ENCODE data around the gene FXYD4.

The FXYD4 gene

DNA sequence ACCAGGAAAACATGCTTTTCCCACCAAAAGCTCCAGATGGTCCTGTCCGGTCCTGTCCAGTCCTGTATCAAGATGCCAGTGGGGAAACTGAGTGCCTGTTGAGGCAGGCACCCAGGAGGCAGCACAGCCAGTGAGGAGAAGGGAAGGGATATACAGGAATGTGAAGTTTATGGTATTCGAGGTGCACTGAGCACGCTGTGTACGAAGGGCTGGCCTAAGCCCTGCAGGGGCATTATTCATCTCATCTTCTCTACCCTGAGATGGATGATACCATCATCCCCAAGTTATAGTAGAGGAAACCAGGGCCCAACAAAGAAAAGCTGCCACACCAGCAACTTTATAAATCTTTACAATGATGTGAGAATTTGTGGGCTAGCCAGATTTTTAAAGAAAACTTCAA, 23.4 kb upstream of the FXYD4 start:
- no peak for DNase-seq

DNA sequence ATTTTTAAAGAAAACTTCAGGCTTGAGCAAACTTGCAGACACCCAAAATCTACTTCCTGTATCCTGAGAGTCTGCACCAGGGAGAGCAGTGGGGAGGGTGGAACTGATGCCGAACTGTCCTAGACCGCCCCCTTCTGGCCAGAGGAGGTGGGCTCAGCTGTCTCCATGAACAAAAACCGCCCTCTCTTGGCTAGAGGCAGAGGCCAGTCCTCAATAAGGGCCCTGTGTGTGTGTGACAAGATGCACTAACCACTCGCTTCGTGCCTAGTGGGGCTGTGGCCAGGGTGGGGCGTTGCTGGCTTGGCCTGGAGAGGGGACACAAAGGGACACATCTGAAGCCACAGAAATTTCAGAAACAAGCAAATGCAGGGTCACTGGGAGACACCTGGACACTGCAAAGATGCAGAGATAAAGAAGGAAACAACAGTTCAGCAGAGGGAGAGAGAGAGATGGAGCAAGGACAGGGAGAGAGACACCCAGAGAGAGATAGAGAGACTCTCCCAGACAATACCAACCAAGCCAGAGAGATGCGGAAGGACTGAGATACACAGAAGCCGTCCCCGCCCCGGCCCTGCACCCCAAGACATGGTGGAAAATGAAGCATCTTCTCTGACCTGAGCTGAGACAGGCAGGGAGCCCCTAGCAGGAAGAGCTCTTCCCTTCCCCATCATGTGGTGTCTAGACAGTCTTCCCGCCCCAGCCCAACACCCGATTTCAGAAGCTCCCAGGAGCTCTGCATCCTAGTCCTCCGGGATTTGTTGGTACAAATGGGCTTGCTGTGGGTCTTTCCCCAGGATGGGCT, 22.7 kb upstream of the FXYD4 start:
- peak; percentile 96 for DNase-seq

DNA sequence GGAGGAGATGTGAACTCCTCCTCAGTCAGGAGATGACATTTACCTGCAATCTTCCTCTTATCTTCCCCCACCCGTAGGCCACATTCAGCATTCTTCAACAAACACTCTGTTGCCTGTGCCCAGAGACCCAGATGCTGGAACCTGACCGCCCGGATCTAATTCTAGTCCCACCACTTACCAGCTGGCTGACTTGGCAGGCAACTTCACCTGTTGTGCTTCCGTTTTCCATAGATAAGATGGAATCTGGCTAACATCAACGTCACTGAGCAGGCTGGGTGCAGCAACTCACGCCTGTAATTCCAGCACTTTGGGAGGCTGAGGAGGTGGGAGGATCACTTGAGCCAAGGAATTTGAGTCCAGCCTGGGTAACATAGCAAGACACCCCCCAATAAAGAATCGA, 21.3 kb upstream of the FXYD4 start:
- DNase-seq = no peak

- no peak for DNase-seq
Measured at GRCh38 chr10:43350686-43351085, 20.8 kb upstream of the FXYD4 start.

- DNase-seq = no peak
Measured at GRCh38 chr10:43351301-43351700, 20.1 kb upstream of the FXYD4 start.

GRCh38 chr10:43352951-43353350, 18.5 kb upstream of the FXYD4 start:
- DNase-seq = no peak

DNA sequence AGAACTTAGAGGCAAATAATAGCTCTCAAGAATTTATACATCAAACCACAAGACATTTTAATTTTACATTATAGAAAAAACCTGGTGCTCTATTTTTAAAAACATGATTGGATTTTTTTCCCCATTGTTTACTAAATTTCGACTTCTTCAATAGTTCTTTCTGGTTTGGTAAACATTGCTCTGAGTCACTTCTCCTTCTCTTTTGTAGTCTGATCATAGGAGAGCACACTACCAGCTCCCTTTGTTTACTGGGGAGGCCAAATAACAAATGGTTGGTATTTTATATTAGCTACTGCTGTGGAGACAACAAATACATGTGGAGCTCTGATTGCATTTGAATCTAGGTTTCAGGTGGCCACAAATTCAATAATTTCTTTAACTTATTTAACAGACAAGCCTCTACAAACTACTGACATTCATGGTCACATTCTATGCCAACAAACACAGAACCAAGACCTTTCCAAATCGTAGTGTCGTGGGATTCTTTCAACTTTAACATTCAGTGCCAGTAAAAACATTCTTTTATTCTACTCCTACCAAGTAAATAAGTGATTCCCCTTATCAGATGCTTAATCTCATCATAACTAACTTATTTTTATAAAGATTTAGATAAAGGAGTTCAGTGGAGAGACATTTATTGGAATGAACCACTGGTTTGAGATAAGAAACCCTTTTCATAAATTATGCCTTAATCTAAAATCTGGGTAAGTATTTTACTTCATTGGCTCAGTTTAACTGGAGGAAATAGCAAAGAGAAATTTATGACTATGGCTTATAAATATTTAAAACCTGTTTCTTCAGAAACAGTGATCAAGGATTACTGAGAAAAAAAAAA, 17.7 kb upstream of the FXYD4 start:
- no peak for DNase-seq

DNA sequence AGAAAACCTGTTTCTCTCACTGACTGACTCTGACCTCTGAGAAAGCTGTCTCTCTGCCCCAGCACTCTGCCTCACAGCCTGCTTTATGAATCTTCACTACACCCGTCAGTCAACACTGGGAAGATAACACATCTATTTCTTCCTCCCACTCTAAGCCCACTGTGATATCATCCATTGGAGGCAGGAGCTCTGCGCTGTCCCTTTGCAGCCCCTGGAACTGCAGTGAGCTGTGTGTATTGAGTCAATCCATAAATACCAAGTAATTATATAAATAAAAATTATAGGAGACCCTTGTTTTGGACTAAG, 17.2 kb upstream of the FXYD4 start:
- no peak for DNase-seq

DNA sequence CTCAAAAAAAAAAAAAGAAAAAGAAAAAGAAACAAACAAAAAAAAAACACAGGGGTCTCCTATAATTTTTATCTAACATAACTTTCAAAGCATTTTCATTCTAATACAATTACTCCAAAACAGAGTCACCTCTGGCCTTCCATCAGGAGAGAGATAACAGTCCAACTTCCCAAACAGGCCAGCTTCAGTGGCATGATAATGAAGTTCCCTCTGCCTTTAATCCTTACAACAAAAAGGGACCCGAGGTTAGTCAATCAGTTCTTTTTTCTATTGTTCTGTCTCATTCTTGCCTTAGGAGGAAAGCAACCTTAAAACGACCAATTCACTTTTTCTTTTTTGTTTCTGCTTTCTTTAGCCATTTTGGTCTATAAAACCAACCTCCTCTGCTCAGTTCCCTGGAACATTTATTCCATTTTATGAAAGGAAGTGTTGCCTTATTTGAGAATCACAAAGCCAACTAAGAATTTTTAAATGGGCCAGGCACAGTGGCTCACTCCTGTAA, 16.5 kb upstream of the FXYD4 start:
- DNase-seq = no peak

- no peak for DNase-seq
Measured at GRCh38 chr10:43355749-43356371, 15.6 kb upstream of the FXYD4 start.

GRCh38 chr10:43360086-43360485, 11.3 kb upstream of the FXYD4 start:
- no peak for DNase-seq

- no peak for DNase-seq
Measured at GRCh38 chr10:43361547-43362190, 9.8 kb upstream of the FXYD4 start.

GRCh38 chr10:43362191-43362839, 9.1 kb upstream of the FXYD4 start:
- no peak for DNase-seq

DNA sequence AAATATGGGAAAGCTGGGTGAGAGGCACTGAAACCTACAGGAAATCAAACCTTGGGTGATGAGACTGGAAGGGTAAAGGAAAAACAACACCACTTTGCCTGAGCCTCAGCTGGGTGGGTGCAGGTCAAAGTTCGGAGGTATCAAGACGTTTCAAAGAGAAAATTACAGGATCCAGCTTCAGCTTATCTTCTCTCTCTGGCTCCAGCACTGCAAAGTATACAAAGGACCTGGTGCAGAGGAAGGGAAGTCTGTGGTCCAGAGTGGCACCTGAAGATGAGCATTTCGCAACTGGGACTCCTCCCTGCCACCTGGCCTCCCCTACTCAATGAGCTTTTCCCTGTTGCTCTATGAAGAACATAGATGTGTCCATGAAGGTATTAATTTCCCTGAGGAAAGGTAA, 6.4 kb upstream of the FXYD4 start:
- DNase-seq = no peak

DNA sequence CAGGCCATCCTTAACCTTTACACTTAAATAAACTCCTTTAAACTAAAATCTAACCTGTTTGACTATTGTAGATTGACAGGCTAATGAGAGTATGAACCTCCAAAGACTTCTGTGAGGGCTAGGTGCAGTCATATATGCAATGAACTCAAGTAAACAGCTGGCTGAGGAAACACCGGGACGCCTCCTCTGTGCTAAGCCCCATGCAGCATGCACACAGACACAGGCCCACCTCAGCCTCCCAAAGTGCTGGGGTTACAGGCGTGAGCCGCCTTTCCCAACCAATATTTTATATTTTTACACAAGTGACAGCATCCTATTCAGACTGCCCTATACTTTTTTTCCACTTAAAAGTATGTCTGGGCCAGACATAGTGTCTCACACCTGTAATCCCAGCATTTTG, 1.5 kb upstream of the FXYD4 start:
- DNase-seq = no peak

DNA sequence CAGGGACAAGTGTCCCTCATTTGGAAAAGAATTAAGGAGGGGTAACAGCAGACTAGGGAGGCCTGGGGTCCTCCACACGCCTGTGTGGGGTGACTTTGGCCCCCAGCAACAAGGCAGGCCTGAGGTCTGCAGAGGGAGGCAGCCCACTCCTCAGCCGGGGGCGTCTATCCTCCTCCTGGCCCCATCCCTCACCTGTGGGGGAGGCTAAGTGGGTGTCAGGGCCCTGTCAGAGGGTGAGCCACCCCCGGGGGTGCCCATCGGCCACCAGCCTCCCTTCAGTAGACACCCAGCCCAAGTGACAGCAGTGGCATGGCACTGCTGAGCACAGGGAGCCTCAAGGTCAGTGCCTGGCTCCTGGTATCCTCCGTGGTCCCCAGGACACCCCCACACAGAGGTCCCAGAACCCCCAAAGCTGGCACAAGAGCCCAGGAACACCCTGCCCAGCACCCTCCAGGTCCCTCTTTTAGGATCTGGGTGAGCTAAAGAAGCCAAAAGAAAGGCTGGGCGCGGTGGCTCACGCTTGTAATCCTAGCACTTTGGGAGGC, 693 bp upstream of the FXYD4 start:
- no peak for DNase-seq

DNA sequence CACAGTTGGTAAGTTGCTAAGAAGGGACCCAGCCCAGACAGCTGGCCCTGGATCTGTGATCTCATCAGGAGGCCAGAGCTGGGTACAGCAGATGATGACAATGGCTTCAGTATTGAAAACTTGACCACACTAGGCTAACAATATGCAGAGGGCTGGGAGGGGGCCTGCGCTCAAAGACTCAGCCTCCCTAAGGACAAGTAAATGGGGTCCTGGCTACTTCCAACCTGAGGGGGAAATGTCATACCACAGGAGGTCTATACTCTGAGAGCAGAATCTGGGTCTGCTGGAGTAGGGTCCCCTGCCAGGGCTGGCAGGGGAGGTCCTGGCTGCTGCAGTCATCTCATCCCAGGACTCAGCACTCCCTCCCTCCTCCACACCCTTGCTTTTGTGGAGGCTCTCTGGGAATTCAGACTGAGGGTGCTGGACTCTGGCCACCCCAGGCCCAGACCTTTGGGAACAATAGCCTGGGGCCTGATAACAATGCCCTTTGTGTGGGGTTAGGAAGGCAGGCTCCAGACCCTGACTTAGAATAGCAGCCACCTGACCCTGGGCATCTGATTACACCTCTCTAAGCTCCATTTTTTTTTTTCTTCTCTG, 1.4 kb downstream of the FXYD4 start:
- DNase-seq = no peak

DNA sequence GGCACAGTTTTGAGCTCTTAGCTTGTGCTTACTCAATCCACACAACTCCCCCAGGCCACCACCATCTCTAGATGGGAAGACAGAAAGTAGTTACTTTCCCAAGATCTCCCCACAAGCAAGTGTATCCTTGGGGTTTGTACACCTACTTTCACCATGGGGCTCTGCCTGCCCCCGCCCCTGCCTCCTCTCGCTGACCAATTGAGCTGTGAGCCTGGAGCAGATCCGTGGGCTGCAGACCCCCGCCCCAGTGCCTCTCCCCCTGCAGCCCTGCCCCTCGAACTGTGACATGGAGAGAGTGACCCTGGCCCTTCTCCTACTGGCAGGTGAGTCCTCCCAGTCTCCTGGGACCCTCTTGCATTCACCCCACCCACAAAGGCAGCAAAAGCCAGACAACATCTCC, 2.0 kb downstream of the FXYD4 start:
- DNase-seq = no peak

GRCh38 chr10:43374194-43374593, 2.8 kb downstream of the FXYD4 start:
- no peak for DNase-seq

DNA sequence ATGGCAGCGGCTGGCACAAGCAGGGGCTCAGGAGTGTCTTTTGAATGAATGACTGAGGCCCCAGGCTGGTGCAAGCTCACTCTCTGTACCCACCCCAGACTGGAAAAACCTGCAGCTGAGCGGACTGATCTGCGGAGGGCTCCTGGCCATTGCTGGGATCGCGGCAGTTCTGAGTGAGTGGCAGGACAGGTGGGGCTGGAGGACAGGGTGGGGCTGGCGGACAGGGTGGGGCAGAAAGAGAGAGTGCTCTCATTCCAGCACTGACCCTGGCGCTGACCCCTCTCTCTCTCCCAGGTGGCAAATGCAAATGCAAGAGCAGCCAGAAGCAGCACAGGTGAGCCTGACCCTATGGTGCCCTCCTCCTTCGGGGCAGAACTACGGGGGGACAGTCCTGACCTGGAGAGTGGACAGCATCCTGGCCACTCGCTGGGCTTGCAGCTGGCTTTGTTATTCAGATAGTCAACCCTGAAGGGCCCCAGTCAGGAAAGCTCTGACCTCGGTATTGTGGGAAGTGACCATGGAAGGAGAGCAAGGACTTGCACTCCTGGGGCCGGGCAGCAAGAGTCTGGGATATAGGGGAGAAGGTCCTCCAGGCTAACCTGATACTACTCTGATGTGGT, 4.1 kb downstream of the FXYD4 start:
- DNase-seq = no peak

- no peak for DNase-seq
Measured at GRCh38 chr10:43376046-43376635, 4.7 kb downstream of the FXYD4 start.

Data from 8988T (cell line).